Measurements from ENCODE around the gene ARL6IP1.

Gene ARL6IP1

DNA sequence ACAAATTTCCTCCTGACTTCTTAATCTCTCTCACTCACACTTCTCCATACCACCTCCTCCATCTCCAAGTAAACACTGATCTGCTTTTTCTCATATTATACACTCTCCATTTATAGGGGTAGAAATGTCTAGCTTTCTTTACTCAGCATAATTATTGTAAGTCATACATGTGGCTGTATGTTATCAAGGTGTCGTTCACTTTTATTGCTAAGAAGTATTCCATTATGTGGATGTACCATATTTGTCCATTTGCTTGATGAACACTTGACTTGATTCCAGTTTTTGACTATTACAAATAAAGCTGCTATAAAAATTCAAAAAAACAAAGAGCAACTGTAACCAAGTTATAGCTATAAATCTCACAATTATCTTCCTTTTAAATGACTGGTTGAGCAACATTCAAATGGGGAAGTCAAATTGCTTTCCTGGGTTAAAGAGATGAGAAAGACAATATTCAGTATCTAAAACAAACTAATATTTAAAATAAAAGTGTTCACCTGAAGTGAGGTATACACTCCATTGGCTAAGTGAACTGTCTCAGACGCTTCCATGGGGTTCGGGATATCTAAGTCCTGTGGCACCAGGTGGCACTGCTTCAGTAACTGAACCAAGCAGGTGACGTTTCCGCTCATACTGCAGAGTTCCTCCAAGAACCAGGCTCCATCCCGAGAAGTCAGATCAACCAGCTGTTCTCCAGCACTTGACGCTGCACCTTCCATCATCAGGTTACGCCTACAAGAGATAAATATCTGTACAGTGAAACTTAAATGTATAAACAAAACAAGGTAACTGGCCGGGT, 32.6 kb upstream of the ARL6IP1 start:
- no peak overlapping the region for H3K4me3 ChIP-seq (ENCODE audit: low read length)
- DNase-seq (ENCODE audit: low read depth) = no peak

DNA sequence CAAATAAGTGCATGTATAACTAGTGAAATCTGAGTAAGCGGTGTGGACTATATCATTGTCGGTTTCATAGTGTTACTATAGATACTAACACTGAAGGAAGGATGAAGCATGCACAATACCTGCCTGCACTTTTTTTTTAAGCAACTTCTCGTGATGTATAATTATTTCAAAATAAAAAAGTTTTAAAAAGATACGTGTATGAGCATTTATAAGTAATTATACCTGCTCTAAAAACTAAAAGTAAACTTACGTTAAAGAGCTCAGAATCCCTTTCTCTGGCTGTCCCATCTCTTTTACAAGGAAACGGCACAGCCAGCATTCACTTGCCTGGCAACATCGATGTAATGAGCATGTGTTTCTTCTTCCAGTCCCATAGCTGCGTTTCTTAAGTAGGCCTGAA, 31.3 kb upstream of the ARL6IP1 start:
- no peak for DNase-seq (ENCODE audit: low read depth)
- no peak overlapping the region for H3K4me3 ChIP-seq (ENCODE audit: low read length)
- TF ChIP-seq, protein P1, sequence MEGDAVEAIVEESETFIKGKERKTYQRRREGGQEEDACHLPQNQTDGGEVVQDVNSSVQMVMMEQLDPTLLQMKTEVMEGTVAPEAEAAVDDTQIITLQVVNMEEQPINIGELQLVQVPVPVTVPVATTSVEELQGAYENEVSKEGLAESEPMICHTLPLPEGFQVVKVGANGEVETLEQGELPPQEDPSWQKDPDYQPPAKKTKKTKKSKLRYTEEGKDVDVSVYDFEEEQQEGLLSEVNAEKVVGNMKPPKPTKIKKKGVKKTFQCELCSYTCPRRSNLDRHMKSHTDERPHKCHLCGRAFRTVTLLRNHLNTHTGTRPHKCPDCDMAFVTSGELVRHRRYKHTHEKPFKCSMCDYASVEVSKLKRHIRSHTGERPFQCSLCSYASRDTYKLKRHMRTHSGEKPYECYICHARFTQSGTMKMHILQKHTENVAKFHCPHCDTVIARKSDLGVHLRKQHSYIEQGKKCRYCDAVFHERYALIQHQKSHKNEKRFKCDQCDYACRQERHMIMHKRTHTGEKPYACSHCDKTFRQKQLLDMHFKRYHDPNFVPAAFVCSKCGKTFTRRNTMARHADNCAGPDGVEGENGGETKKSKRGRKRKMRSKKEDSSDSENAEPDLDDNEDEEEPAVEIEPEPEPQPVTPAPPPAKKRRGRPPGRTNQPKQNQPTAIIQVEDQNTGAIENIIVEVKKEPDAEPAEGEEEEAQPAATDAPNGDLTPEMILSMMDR (conservative IDR thresholded peaks at IDR 0.05; ENCODE audit: low read length) = no peak

More for the DNA sequence above, 32.6 kb upstream of the ARL6IP1 start:
- TF ChIP-seq, protein P1 (conservative IDR thresholded peaks at IDR 0.05; ENCODE audit: low read length) = no peak

DNA sequence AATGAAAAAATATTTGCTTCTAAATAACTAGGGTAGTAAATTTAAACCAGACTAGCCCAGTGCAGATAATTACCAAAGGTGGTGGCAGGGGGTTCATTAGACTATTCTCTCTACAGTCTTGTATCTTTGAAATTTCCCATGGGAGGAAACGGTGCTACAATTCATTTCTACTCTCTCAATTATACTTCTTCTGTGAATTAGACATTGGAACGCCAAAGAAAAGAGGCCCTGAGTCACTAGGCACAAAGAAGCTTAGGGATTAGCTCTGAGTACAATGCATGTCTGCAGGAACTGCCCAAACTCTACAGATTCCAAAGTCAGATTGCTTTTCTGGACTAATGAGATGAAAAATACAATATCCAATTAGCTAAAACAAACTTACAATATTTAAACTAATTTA, 30.7 kb upstream of the ARL6IP1 start:
- TF ChIP-seq, protein P1 (conservative IDR thresholded peaks at IDR 0.05; ENCODE audit: low read length) = no peak
- H3K4me3 ChIP-seq (ENCODE audit: low read length) = no peak overlapping the region
- no peak for DNase-seq (ENCODE audit: low read depth)

- TF ChIP-seq, protein P1 (conservative IDR thresholded peaks at IDR 0.05; ENCODE audit: low read length) = no peak
- no peak overlapping the region for H3K4me3 ChIP-seq (ENCODE audit: low read length)
- DNase-seq (ENCODE audit: low read depth) = no peak
Observed at GRCh38 chr16:18829251-18829650, 27.9 kb upstream of the ARL6IP1 start.

- no peak for DNase-seq (ENCODE audit: low read depth)
- no peak overlapping the region for H3K4me3 ChIP-seq (ENCODE audit: low read length)
- TF ChIP-seq, protein P1 (conservative IDR thresholded peaks at IDR 0.05; ENCODE audit: low read length) = no peak
Observed at GRCh38 chr16:18827890-18828289, 26.5 kb upstream of the ARL6IP1 start.

DNA sequence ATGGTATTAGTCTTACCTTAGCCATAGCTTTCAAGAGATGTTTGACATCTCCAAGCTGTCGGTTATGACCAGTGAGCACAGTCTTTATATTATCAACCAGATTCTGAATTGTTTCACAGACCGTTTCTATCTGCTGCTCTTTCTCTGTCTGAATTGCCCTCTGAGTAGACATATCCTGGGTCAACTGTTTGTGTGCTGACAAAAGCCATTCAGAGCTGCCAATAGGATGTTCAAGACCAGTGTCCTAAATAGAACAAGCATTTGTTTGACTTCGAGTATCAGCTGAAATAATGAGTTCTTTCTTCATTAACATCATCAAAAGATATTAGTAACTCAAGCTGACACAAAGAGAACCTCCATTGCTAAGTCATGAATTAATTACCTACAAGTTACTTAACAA, 14.9 kb upstream of the ARL6IP1 start:
- TF ChIP-seq, protein P1 (conservative IDR thresholded peaks at IDR 0.05; ENCODE audit: low read length) = no peak
- no peak for DNase-seq (ENCODE audit: low read depth)
- H3K4me3 ChIP-seq (ENCODE audit: low read length) = no peak overlapping the region

DNA sequence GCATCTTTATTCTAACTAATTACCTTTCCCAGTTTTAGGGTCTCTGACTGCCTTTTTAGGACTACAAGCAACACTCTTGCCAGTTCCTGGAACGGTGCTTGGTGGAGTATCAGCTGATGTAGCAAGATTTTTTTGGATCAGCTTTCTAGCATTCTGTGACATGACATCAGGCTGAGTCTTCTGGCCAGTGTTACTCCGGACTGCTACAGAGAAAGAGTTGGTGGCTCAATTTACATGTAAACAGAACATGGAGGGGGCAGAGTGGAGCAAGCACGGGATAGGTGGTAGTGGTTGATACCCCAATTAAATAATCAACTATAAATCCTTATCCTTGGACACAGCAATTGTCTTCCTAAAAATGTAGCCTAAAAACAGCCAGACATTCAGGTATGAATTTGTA, 10.6 kb upstream of the ARL6IP1 start:
- TF ChIP-seq, protein P1 (conservative IDR thresholded peaks at IDR 0.05; ENCODE audit: low read length) = no peak
- H3K4me3 ChIP-seq (ENCODE audit: low read length) = no peak overlapping the region
- DNase-seq (ENCODE audit: low read depth) = no peak
